ENCODE data around the gene OR5A2.

DNA sequence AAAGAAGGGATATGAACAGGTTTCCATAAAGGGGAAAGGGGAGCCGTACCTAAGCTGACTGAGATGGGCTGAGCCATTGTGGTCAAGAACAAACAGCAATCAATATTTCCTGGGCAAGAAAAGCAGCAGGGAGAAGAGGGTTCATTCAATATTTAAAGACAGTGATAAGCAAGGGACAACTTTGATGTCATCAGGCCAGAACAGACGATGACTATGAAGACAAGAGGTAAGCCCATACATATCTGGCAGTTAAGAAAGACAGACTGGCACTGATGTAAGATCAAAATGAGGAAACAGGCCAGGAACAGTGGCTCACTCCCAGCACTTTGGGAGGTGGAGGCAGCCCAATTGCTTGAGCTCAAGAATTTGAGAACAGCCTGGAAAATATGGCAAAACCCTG, 2.4 kb downstream of the OR5A2 start:
- TF ChIP-seq, protein P1, sequence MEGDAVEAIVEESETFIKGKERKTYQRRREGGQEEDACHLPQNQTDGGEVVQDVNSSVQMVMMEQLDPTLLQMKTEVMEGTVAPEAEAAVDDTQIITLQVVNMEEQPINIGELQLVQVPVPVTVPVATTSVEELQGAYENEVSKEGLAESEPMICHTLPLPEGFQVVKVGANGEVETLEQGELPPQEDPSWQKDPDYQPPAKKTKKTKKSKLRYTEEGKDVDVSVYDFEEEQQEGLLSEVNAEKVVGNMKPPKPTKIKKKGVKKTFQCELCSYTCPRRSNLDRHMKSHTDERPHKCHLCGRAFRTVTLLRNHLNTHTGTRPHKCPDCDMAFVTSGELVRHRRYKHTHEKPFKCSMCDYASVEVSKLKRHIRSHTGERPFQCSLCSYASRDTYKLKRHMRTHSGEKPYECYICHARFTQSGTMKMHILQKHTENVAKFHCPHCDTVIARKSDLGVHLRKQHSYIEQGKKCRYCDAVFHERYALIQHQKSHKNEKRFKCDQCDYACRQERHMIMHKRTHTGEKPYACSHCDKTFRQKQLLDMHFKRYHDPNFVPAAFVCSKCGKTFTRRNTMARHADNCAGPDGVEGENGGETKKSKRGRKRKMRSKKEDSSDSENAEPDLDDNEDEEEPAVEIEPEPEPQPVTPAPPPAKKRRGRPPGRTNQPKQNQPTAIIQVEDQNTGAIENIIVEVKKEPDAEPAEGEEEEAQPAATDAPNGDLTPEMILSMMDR (IDR thresholded peaks at IDR 0.05) = no peak
- TF ChIP-seq NFE2L2 (conservative IDR thresholded peaks at IDR 0.05; ENCODE audit: low read length) = no peak
- TF ChIP-seq POLR2A (IDR thresholded peaks at IDR 0.05; ENCODE audit: low read length) = no peak
- TF ChIP-seq SMC3 (IDR thresholded peaks at IDR 0.05) = no peak

Measured in A549 (cell line).